IPS DF 19.7 (cell line): ENCODE data around the gene MICU1.
"Not testable (repeated sequence)": the region's sequence is repeated elsewhere in the genome, so short reads cannot be mapped to it uniquely, and the experiment has no call there.

Source experiments
- DNase-seq: peaks from one replicate; pipeline ENCODE4 v3.0.0-alpha.2; 2013; ENCODE audit warnings: low read depth, low spot score

The MICU1 gene

DNA sequence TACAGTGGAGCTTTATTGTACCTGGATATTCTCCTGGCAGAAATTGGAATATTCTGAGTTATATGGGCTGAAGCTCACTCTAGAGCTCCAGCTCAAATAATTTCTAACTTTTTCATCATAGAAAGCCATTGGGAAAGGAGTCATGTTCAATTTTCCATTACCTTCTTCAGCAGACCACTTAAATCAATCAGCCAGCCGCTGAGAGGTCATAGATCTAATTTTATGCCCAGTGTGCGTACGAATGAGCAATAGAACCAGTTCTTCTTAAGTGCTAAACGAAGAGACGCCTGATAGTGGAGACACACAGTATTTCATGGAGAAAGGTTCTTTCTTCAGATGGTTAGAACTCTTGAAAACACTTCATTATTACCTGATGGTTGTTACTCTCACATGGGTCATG, 236.2 kb downstream of the MICU1 start:
- no peak for DNase-seq

DNA sequence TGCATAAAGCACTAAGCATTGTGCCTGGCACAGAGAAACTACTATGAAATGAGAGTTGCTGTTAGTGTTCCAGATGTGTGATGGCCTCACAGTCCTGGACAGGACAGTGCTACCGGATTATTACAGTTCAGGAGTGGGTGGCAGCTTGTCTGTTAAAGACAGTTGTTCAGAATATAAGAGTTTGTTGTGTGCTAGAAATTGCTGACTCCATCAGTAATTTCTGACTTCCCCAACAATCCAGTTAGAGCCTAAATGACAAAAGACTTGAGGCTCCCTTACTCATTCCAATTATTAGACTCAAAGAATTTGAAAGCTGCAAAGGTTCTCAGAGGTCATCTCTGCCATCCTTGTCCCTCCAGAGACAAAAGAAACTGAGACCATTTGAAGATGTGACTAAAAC, 236.9 kb downstream of the MICU1 start:
- no peak for DNase-seq

DNA sequence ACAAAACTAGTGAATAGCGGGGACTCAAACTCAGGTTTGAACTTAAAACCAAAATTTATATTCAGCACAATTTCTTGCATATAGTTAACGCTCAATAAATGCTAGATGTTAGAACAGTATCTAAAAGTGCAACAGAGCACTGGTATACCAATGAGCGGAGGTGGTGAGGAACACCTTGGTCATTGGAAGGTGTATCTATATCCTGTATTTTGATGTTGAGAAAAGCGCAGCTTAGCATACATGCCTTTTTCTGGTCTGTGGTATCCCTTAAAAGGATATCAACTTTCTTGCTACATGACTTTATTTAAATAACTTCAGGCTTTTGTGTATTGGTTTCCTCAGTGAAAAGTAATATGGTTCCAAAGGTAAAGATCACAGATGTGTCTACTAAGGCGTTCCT, 237.8 kb downstream of the MICU1 start:
- no peak for DNase-seq

DNA sequence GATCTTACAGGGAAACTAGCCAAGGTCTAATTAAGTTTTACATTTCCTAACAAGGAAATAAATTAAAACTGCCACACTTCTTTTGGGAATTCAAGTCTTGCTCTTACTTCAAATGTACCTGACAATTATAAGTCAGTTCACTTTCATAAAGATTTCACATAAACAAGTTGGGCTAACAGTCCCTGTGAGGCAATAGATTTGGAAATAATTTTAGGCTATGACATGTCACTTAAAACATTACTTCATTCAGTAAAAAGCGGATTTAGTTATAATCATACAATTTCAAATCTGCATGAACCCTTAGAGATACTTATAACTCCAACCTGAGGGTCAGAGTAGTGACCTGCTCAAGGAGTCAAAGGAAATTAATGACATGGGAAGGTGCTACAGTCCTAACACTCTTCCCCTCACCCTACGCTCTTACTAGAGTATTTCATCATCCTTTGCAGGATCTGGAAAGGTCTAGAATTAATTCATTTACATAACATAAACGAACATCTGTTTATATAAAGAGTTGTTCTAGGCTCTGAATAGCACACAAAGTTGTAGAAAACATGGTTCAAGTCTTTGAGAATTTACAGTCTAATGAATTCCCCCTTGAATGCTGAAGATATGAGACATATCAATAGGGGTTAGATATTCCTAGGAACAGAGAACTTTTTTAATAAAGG, 238.8 kb downstream of the MICU1 start:
- no peak for DNase-seq

DNA sequence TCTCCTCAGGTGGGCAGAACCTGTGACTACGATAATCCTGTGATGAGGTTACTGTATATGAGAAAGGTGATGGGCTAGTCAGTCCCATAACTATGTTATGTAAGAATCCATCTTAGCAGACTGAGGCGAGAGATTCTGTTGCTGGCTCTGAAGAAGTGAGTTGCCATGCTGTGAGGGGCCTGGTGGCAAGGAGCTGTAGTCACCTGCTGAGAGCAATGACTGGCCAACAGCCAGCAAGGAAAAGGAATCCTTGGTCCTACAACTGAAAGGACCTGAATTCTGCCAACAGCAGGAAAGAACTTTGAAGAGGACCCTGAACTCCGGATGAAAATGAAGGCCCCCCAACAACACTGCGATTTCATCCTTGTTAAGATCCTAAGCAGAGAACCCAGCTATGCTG, 240.2 kb downstream of the MICU1 start:
- no peak for DNase-seq

DNA sequence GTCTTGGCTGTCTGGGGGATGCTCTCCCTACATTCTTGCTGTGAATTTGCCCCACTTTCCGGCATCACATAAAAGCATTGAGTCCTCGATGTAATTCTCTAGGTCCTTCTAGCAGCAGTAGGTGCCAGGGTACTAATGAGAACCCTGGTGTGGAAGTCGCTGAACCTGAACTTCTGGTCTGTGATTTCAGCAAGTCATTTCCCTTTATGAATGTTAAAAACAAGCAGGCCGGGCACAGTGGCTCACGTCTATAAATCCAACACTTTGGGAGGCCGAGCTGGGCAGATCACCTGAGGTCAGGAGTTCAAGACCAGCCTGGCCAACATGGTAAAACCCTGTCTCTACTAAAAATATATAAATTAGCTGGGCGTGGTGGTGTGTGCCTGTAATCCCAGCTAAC, 240.9 kb downstream of the MICU1 start:
- not testable (repeated sequence) for DNase-seq

DNA sequence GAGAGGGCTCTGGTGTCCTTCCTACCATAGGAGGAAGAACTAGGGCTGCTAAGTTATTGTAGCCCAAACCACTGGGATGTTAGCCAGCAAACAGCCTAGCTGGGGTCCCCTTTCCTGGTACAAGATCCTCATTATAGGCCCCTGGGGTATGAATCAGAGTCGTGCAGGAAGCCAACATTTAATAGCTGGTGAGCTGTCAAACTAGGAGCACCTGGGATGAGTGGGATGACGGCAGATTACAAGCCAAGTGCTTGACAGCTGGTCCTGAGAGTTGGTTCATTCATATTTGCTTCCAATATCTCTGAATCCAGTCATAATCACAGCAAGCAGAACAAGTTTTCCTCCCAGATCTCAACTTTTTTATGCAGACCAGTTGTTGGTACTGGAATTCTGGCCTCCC, 246.1 kb downstream of the MICU1 start:
- DNase-seq: no peak

DNA sequence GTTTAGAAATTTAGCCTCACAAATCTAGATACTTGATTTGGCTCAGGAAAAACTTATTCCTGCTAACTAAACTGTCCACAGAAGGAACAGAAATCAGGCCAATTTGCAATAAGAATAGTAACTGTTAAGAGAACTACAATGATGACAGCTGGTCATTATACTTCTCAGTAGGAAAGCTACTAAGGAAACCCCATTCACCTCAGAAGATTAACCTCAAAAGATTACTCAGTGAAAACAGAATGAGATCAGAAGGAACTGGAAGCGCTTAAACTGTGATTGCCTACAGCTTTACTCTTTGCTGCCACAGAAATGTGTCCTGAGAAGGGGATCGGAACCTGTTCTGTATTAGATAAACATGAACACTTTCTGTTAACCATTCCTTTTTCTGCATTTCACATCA, 246.8 kb downstream of the MICU1 start:
- no peak for DNase-seq

DNA sequence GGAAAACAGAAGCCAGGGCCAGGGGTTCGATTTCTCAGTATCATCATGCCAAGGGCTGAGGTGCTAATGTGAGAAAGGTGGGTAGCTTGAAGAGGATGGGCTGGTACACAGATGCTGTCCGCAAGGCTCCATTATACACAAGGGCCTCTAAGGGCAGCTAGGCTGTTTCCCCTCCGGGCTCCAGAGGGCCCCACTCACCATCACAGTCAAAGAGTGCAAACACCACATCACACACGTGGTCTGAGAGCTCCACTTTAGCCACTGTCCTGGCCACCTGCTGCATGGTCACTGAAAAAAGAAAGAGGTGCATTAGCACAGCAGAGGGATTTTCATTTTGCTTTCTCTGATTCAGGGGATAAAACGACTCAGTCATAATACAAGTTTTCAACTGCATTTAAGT, 250.3 kb downstream of the MICU1 start:
- no peak for DNase-seq

DNA sequence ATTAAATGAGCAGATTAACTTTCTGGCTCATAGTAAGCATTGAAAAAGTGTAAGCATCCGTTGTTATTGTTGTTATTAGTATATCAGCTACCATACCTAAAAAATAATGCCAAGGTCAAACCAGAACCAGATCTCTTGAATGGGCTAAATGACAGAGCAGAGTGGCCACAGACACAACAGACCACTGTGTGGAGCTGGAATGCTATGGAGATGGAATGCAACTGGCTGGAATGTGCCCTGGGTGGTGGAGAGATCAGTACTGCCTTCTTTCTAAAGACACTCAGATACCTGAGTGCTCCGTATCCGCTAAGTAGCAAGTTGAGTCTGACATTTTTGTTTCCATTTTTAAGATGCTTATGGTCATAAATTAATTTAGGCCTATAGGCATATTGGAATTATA, 250.7 kb downstream of the MICU1 start:
- no peak for DNase-seq

DNA sequence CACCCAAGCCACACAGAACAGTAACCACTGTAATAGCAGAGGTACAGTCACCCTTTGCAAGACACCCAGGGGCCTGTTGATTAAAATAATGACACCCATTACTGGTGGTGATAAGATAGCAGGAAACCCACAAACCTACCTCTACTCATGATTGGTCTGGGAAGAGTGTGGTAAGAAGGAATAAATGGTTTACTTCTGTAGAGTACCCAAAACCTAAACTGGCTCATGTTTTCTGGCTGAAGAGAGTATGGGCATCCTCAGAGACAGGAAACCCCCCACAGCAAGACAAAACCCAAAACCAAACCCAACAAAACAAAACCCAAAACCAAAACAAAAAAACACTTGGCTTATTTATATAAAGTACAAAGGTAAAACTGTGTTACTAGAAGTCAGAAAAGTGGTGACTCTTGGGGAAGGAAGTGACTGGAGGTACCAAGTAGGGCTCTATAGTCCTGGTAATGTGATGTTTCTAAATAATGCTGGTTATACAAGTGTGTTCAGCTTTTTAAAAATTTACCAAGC, 255.6 kb downstream of the MICU1 start:
- DNase-seq: no peak

DNA sequence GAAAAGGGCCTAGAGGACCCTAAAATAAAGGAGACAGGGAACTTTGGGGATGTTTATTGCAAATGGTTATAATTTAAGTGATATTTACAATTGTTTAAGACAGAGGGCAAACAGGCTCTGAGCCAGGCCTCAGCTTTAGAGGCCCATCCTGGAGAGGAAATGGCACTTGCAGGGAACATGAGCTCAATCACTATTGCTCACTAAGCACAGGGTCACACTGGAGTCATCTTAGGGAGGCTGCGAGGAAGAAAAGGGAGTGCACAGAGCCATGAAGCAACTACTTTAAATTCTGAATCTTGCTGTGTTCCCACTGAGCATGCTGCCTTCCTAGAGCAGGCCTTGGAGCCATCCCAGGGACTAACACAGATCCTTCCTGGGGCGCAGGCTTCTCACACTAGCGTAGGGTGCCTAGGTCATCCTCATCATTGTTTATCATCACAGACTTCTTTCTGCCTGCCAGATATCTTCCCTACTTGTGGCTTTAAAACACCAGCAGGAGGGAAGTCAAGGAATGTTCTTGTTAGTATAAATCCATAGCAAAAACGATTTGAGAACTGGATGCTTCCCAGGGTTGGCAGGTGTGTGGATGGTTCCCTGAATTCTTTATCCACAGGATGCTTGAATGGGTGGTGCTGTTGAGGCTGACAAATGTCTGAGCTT, 258.4 kb downstream of the MICU1 start:
- no peak for DNase-seq

DNA sequence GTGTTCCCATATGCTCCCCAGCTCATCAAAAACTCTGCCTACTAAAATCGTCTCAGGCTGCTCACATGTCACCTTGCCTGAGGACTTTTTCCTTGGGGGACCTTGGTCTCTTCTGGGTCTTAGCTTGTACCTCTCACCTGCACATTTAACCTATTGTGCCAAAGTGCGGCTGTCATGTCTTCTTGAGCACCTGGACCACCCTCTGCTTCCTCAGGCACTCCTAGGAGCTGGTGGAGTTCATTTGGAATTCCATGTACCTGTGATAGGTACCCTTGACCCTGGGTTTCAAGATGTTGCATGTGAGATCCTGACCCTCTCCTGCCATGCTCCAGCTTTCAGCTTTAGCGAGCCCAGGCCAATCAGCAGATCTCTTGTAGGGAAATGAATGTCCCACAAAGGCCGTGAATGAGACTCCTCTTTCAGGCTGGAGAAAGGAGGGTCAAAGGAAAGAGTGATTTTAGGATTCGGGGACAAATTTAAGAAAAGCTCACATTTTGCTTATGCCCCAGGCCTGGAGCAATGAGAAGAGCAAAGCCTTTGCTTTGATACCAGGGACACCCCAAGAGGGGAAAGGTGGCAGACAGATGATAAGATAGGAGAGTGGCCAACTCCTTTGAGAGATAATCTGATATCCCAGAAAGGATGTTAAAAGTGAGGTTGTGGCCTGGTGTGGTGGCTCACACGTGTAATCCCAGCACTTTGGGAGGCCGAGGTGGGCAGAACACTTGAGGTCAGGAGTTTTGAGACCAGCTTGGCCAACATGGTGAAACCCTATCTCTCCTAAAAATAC, 260.6 kb downstream of the MICU1 start:
- DNase-seq: no peak

DNA sequence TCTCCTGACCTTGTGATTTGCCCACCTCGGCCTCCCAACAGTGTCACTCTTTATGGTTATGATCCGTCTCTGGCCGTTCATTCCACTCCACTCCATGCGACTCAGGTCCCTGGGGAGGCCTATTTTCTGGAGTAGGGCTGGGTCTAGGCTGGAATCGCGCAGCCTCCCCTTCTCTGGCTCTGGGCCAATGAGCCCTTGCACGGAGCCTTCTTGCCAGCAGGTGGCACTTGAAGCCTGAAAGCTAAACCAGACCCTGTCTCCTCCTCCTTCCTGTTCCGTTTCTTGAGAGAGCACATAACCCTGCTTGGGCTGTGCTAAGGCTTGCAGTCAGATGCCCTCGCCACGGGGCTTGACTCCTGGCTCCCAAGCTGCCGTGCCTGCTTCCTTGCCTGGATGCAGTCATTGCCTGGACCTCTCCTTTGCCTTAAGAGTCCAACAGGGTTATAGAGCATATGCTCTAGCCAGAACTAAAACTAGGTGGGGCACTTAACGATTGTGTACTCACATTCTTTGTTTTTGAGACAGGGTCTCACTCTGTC, 261.6 kb downstream of the MICU1 start:
- peak; percentile 85 for DNase-seq

DNA sequence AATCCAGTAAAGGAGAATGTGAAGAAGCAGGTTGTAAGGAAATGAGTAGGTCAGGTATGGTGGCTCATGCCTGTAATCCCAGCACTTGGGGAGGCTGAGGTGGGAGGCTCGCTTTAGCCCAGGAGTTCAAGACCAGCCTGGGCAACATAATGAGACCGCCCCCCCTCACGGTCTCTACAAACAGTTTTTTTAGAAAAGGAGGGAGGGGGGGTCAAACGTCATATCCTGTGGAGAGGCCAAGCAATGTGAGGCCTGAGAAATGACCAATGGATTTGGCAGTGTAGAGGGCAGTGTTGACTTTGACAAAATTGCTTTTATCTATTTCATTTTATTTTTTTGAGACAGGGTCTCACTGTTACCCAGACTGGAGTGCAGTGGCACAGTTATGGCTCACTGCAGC, 268.9 kb downstream of the MICU1 start:
- no peak for DNase-seq

DNA sequence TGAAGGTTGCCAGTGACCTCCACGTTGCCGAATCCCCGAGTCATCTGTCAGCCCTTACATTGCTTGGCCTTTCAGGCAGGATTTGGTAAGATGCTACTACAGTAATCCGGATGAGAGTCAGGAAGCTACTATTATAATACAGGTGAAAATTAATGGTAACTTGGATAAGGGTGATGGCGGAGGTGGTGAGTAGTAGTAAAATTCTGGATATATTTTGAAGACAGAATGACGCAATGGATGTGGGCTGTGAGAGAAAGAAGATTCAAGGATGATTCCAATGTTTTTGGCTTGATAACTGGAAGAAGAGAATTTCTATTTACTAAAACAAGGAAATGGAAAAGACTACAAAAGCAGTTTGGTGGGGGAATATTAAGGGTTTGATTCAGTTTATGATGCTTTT, 269.8 kb downstream of the MICU1 start:
- no peak for DNase-seq

DNA sequence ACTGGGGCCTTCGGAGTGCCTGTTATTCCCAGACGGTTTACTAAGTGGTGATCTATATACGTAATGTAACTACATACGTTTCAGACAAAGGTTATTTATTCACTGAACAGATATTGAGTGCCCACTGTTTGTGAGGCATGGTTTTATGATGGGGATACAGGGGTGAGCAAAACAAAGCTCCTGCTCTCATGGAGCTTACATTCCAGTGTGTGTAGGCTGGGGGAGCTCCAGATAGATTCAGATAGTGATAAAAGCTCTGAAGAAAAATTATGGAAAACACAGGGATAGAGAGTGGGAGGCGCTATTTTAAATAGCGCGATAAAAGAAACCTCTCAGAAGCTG, 270.7 kb downstream of the MICU1 start:
- DNase-seq: no peak

DNA sequence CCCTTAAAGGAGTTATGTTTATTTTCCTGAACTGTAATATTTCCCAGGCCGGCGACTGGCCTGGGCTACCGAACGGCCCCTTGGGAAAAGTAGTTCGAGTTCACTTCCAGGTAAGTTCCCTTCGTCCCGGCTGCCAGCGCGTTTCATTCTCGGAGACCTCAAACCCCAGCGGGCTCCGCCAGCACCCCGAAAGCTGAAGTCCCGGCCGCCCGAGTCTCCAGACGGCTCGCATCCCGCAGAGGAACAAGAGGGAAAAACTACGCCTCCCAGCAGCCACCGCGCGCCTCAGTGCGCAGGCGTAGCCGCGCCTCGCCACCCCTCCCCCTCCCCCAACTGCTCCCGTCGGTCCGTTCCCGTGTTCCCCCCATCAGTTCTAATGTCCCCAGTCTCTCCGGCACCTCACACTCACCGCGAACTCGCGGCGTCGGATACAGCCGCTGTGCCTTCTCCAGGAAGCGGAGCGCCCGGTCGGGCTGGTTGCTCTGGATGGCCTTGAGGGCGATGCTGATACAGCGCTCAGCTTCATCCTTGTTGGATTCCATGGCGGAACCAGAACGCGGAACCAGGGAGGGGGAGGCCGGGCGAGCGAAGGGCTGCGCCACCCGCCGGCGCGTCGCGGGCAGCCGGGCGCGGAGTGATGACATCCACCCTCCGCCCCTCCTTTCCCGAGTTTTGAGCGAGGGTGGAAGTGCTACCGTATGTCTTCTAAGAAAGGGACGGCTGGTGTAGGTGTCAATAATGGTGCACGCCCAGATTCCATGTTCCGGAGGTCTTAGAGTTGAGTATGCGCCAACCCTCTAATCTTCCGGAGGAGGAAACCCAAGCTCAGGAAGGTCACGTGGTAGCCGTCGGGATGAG, 271.3 kb downstream of the MICU1 start, which contains the start of gene DNAJB12:
Gene DNAJB12 (minus strand): TSS at position 564 of the 858 bp plus-strand sequence. CDS start 22 bp downstream, at position 542.
- peak; percentile 97 for DNase-seq

DNA sequence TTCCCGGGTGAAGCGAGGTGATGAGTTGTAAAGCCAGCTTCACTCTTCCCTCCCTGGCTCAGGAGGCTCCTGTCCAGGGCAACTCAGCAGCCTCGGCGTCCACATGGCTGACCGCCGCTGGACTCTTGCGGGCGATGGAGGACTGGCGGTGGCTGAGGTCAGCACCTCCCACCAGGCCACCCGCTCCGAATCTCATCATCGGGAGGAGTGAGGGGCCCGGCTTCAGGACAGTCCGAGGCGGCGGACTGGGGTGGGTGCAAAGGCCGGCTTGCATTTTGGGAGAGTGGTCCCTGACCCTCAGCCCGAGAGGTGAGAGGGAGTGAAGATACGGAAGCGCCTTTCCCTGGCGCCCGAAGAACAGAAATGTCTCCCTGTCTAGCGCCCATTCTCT, 271.9 kb downstream of the MICU1 start:
- DNase-seq: no peak

DNA sequence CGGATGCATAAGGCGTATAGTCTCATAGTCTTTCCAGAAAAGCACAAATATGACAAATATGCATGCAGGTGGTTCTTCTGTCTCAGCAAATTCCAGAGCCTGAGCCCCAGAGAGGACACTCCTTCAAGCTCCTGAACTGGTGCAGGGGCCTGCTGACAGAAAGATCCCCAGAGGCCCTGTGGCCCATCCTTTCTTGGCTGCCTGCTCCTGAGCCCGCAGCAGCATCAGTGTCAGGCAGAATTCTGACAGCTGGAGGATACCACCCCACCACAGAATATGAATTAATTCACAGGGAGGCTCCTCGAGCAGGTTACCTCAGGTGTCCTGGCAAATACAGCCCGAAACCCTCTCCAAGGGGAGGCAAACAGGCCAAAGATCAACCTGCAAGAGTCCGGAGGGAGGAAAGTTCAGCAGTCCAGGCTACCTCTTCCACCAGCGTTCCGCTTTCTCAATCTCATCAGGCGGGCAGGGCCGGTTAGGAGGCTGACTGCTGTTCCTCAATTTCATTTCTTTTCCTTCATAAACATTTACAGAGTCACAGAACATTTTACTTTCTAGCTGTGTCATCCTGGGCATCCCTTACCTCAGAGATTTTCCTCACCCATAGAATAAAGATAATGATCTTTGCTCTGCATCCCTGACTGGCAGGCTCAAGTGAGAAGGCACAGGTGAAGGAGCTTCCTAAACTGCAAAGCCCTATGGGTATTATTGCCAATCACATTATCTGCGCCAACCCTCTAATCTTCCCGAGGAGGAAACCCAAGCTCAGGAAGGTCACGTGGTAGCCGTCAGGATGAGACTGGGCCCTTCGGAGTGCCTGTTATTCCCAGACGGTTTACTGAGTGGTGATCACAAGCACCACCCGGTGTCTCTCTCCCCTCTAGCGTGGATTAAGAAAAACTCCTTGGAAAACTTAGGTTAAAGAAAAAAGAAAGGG, 272.6 kb downstream of the MICU1 start:
- no peak for DNase-seq
